HFF-Myc (cell line): Measurements from ENCODE around the gene NBR1.
"Not testable (repeated sequence)": the region's sequence is repeated elsewhere in the genome, so short reads cannot be mapped to it uniquely, and the experiment has no call there.

Source experiments
- DNase-seq: peaks from one replicate; pipeline ENCODE4 v3.0.0-alpha.2; 2011; ENCODE audit warnings: low read depth; ENCODE audit errors: extremely low read depth
- H3K4me3 ChIP-seq: replicated peaks from 2 replicates; pipeline ENCODE4 v1.5.1; 2011; ENCODE audit warnings: low read depth, mild to moderate bottlenecking, control low read depth, low read length
- TF ChIP-seq, protein P1 (sequence below): IDR thresholded peaks from 2 replicates; pipeline ENCODE4 v1.5.1; 2012; ENCODE audit warnings: mild to moderate bottlenecking, low read depth, low read length, control low read depth; ENCODE audit errors: missing control alignments

The NBR1 gene

DNA sequence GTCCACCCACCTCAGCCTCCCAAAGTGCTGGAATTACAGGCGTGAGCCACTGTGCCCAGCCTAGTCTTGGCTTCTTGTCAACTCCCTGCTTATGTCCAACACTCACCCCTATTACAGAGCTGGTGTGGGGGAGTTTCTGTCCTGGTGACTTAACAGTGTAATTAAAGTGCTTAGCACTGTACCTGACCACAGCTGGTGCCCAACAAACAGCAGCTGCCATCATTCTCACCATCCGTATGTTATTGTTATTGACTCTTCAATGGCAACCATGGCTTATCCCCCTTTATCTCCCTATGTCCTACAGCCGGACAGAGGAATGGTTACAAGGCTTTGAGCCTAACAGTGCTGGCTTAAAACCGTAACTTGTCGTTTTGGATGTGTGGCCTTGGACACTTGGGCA, 28.9 kb upstream of the NBR1 start:
- no peak overlapping the region for H3K4me3 ChIP-seq
- no peak for DNase-seq
- TF ChIP-seq, protein P1, sequence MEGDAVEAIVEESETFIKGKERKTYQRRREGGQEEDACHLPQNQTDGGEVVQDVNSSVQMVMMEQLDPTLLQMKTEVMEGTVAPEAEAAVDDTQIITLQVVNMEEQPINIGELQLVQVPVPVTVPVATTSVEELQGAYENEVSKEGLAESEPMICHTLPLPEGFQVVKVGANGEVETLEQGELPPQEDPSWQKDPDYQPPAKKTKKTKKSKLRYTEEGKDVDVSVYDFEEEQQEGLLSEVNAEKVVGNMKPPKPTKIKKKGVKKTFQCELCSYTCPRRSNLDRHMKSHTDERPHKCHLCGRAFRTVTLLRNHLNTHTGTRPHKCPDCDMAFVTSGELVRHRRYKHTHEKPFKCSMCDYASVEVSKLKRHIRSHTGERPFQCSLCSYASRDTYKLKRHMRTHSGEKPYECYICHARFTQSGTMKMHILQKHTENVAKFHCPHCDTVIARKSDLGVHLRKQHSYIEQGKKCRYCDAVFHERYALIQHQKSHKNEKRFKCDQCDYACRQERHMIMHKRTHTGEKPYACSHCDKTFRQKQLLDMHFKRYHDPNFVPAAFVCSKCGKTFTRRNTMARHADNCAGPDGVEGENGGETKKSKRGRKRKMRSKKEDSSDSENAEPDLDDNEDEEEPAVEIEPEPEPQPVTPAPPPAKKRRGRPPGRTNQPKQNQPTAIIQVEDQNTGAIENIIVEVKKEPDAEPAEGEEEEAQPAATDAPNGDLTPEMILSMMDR, result no peak

DNA sequence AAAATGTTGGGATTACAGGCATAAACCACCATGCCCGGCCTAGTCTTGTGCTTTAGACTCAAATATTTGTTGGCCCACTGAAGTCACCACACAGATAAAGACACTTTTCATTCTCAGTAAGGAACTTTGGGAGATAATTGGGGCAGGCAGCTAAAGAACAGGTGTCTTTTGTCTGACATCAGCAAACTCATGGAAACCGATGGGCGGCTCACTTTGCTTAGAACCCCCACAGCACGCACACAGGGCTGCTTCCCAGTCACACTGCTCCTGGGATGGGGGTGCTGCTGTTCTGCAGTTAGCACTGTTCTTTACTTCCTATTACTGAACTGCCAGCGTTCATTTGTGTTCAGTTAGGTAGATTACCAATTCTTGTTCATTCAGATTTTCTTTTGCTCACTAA, 27.8 kb upstream of the NBR1 start:
- DNase-seq, result no peak
- no peak overlapping the region for H3K4me3 ChIP-seq
- TF ChIP-seq, protein P1, result no peak

DNA sequence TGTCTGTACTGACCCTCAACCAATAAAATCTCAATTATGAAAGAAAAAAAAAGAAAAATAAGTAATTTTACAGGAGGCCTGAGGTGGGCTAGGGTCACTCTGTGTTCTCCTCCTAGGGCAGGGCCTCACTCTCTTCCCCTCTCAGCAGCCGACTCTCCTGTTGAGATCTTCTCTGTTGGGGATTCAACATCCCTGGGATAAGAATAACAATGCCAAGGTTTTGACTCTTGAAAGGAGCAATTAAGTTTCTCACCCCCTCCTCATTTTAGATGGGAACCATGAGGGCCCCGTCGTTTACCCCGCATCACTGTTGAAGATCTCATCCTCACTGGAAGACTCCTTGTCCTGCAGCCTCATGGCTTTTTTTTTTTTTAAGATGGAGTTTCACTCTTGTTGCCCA, 24.4 kb upstream of the NBR1 start:
- TF ChIP-seq, protein P1, result no peak
- no peak for DNase-seq
- H3K4me3 ChIP-seq, result no peak overlapping the region

DNA sequence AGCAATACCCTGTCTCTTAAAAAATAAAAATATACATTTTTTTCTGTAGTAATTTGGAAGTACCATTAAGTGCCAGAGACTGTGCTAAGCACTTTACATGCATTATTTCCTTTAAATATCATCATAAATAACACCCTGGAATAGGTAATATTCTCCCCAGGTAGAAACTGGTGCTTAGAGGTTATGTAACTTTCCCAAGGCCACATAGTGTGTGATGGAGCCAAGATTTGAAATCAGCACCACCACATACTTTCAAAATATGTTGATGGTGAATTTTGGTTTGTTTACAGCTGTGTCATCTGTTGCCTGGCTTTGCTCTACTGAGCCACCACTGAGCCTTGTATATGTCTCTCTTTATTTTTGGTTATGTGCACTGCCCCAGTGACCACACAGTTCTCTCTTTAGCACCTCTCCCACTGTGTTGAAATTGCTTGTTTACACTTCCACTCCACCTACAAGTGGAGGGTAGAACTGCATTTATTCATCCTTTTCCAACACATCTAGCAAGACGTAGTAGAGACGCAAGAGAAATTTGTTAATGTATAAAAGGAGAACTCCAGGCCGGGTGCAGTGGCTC, 19.0 kb upstream of the NBR1 start:
- no peak for DNase-seq
- TF ChIP-seq, protein P1, result no peak
- H3K4me3 ChIP-seq, result no peak overlapping the region

DNA sequence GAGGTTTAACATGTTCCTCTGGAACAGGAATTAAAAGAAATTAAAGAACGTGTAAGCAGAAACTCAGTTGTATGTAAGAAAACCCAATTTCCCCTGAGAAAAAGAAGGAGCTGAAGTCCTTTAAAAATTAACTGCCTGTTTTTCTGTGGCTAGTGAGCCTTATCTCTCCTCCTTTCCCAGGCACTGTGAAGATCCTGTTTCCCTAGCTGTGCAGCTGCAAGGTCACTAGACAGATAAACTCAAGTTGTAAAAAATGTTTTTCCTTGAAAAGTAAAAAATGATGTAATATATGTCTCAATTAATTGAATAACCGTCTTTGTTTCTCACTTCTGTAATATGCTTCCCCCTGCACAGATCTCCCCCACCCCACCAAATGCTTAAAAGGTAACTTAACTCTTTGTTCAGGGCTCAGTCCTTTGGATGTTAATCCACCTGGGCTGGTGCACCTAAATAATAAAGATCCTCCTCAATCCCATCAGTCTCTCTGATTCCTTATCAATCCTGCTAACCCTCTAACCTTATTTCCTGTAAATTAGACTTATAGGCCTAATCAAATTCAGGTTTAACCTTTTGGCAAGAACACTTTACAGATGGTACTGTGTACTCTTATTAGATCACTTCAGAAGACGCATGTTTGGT, 17.7 kb upstream of the NBR1 start:
- not testable (repeated sequence) for DNase-seq, H3K4me3 ChIP-seq

DNA sequence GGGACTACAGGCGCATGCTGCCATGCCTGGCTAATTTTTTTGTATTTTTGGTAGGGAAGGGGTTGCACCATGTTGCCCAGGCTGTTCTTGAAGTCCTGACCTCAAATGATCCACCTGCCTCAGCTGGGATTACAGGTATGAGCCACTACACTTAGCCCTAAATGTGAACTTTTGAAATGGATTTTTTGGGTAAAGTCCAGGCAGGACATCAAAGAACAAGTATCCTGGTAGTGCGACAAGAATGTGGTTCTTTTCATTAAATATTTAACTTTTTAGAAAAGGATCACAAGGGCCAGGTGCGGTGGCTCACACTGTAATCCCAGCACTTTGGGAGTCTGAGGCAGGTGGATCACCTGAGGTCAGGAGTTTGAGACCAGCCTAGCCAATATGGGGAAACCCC, 15.3 kb upstream of the NBR1 start:
- TF ChIP-seq, protein P1, result no peak
- DNase-seq, result no peak
- no peak overlapping the region for H3K4me3 ChIP-seq

DNA sequence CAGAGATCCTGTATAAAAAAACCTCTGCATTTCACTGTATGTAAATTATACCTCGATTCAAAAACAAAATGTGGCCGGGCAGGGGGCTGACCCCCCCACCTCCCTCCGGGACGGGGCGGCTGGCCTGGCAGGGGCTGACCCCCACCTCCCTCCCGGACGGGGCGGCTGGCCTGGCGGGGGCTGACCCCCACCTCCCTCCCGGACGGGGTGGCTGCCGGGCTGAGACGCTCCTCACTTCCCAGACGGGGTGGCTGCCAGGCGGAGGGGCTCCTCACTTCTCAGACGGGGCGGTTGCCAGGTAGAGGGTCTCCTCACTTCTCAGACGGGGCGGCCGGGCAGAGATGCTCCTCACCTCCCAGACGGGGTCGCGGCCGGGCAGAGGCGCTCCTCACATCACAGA, 11.8 kb upstream of the NBR1 start:
- not testable (repeated sequence) for H3K4me3 ChIP-seq, DNase-seq

DNA sequence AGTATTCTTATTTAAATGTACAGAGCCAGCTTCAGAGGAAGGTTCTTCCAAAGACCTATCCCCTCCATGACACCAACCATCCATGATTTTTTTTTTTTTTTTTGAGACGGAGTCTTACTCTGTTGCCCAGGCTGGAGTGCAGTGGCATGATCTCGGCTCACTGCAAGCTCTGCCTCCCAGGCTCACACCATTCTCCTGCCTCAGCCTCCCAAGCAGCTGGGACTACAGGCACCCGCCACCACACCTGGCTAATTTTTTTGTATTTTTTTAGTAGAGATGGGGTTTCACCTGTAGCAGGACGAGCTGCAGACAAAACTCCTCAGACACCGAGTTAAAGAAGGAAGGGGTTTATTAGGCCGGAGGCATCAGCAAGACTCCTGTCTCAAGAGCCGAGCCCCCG, 11.1 kb upstream of the NBR1 start:
- not testable (repeated sequence) for H3K4me3 ChIP-seq, DNase-seq

DNA sequence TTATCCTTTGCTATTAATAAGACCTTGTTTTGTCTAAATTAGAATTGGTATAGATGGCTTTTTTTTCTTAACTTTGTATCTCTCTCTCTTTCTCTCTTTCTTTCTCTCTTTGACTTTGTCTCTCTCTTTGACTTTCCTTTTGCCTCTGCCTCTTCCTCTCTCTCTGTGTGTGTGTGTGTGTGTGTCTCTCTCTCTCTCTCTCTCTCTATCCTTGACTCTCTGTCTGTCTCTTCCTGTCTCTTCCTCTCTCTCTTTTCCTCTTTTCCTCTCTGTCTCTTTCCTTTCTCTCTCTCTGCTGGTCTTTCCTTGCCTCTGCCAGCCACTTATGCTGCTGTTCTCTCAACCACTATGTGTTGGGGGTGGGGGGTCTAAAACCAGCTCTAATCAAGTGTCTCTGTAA, 5.0 kb upstream of the NBR1 start:
- DNase-seq, H3K4me3 ChIP-seq: not testable (repeated sequence)
